AG10803 (cell line): ENCODE results near the gene LTB.

Source experiments
- DNase-seq: peaks from one replicate; pipeline ENCODE4 v3.0.0; 2010; ENCODE audit warnings: low read depth
- H3K4me3 ChIP-seq: 2 replicates; pipeline ENCODE4 v1.5.1; 2011; ENCODE audit warnings: mild to moderate bottlenecking, low read length, control low read depth
- CTCF ChIP-seq: conservative IDR thresholded peaks from 2 replicates; pipeline ENCODE4 v1.5.1; 2011; ENCODE audit warnings: mild to moderate bottlenecking, low read length, control low read depth, inconsistent platforms

The LTB gene

GRCh38 chr6:31624070-31624469, 41.8 kb upstream of the LTB start:
- H3K4me3 ChIP-seq = no peak overlapping the region
- no peak for TF ChIP-seq CTCF
- DNase-seq = no peak

- DNase-seq = no peak
- H3K4me3 ChIP-seq = peak overlapping the region; percentile 92
- no peak for TF ChIP-seq CTCF
Measured at GRCh38 chr6:31622684-31623091, 40.5 kb upstream of the LTB start.

GRCh38 chr6:31621991-31622390, 39.8 kb upstream of the LTB start:
- peak overlapping the region; percentile 92 for H3K4me3 ChIP-seq
- no peak for TF ChIP-seq CTCF
- peak; percentile 31 for DNase-seq

GRCh38 chr6:31621320-31621939, 39.2 kb upstream of the LTB start:
- no peak for TF ChIP-seq CTCF
- DNase-seq = no peak
- H3K4me3 ChIP-seq = peak overlapping the region; percentile 92

GRCh38 chr6:31620586-31621319, 38.5 kb upstream of the LTB start, which contains the start of gene PRRC2A:
TSS of gene PRRC2A (plus strand) at chr6:31620715. CDS start at chr6:31622790, 2,075 bp downstream.
- H3K4me3 ChIP-seq = peak within 1 kb of the TSS; percentile 92
- no peak for TF ChIP-seq CTCF
- no peak for DNase-seq

- TF ChIP-seq CTCF = no peak
- peak; percentile 100 for DNase-seq
- H3K4me3 ChIP-seq = peak overlapping the region; percentile 79
Measured at GRCh38 chr6:31619805-31620585, 37.8 kb upstream of the LTB start.

GRCh38 chr6:31617010-31617409, 34.8 kb upstream of the LTB start:
- H3K4me3 ChIP-seq = no peak overlapping the region
- no peak for TF ChIP-seq CTCF
- DNase-seq = no peak
